ENCODE measurements around the gene P4HB.
A peak's percentile ranks its signal among the peaks of the same experiment; 100 is the strongest.

The P4HB gene

DNA sequence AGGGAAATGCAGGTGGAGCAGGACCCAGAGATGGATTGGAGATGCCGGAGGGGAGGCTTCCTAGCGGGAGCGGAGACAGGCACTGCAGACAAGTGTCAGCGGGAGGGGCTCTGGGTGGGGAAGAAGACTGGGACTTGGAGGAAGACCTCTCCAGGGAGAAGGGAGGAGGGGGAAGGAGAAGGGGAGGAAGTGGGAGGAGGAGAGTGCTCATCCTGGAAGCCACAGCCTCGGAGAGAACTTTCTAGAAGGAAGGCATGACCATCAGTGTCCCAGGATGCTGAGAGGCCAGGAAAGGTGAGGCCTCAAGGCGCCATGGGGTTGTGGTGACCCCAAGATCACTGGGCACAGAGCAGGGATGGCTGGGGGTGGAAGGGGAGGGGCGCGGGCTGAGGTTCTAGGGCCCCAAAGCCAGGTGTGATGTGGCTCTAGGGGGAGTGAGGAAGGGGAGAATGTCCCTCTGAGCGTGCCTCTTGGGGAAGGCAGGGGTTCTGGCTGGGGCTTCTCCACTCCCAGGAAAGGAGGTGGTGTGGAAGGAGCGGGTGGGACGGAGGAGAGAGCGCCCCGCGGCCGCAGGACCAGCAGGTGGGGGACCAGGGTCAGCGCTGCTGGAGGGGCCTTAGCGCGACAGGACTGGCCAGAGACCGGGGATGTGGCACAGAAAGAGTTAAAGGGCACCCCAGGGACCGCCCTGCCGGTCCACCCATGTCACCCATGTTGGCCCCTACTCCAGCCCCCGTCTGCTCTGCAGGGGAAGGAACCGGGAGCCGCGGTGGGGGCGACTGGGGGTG lies 57.3 kb downstream of the P4HB start:
- no peak overlapping the region for H3K4me3 ChIP-seq (ENCODE audit: low read length)
- DNase-seq (ENCODE audit: low read depth): no peak
- TF ChIP-seq CTCF (conservative IDR thresholded peaks at IDR 0.05; ENCODE audit: low read length): no peak

- TF ChIP-seq CTCF (conservative IDR thresholded peaks at IDR 0.05; ENCODE audit: low read length): no peak
- DNase-seq (ENCODE audit: low read depth): no peak
- H3K4me3 ChIP-seq (ENCODE audit: low read length): no peak overlapping the region
These were observed 58.1 kb downstream of the P4HB start for GRCh38 chr17:81802048-81802758.

- no peak for TF ChIP-seq CTCF (conservative IDR thresholded peaks at IDR 0.05; ENCODE audit: low read length)
These were observed 59.0 kb downstream of the P4HB start for GRCh38 chr17:81801327-81801726.

DNA sequence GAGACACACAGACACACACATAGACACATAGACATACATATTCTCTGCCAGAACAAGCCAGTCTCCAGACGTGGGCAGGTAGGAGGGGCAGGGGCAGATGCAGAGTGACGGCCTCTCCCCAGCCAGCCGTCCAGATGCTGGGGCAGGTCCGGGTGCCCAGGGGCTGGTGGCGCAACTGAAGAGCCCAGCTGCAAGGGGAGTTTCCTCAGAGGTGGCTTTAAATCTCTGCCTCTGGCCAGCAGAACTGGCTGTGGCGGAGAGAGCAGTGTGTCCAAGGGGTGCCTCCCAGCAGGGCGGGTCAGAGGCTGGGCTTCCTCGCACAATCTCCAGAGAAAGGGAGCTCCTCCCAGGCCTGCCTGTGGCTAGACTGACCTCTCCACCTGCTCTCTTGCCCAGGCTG lies 65.8 kb downstream of the P4HB start:
- peak; percentile 15 for DNase-seq (ENCODE audit: low read depth)
- H3K4me3 ChIP-seq (ENCODE audit: low read length): no peak overlapping the region
- TF ChIP-seq CTCF (conservative IDR thresholded peaks at IDR 0.05; ENCODE audit: low read length): no peak

More at GRCh38 chr17:81801327-81801726, 59.0 kb downstream of the P4HB start:
- H3K4me3 ChIP-seq (ENCODE audit: low read length): no peak overlapping the region
- no peak for DNase-seq (ENCODE audit: low read depth)

- no peak for DNase-seq (ENCODE audit: low read depth)
- no peak overlapping the region for H3K4me3 ChIP-seq (ENCODE audit: low read length)
- no peak for TF ChIP-seq CTCF (conservative IDR thresholded peaks at IDR 0.05; ENCODE audit: low read length)
These were observed 66.3 kb downstream of the P4HB start for GRCh38 chr17:81794074-81794476.

All from AG10803 (cell line).